Stomach (tissue), 9 donors: ENCODE data around the gene MMP14. TPM values are rescaled to one million over a fixed set of nuclear protein-coding genes. Genes with fewer than 3 reads are reported as not detected.

Experiments used
- DNase-seq, 2 donors: peaks; one replicate each; pipeline versions ENCODE4 v3.0.0 to v3.0.0-alpha.2; 2013 to 2019
- H3K27ac ChIP-seq, 5 donors: fragments of 200-600 bp in 4 of 5; sonication (generic) in 4 of 5; one replicate each; pipeline ENCODE4 v1.5.1; 2013 to 2019; ENCODE audit warnings: mild to moderate bottlenecking in 1 of 5, moderate library complexity in 1 of 5
- H3K27me3 ChIP-seq, 3 donors: fragments of 200-600 bp; sonication (generic); one replicate each; pipeline ENCODE4 v1.5.1; 2017 to 2019; ENCODE audit warnings: mixed run types in 1 of 3
- H3K36me3 ChIP-seq, 4 donors: fragments of 200-600 bp; sonication (generic); 1 replicate in 3 of 4; 2 replicates in 1 of 4; pipeline ENCODE4 v1.5.1; 2016 to 2019
- H3K4me1 ChIP-seq, 4 donors: fragments of 200-600 bp; sonication (generic); one replicate each; pipeline ENCODE4 v1.5.1; 2016 to 2019
- H3K4me3 ChIP-seq, 4 donors: fragments of 200-600 bp; sonication (generic) in 3 of 4; one replicate each; pipeline ENCODE4 v1.5.1; 2016 to 2019; ENCODE audit warnings: mild to moderate bottlenecking in 1 of 4
- H3K9me3 ChIP-seq, 4 donors: fragments of 200-600 bp; sonication (generic); one replicate each; pipeline ENCODE4 v1.5.1; 2016 to 2019
- EP300 ChIP-seq: sonication (generic); formaldehyde crosslinking; IDR thresholded peaks from one replicate; pipeline ENCODE4 v1.6.1; 2017; ENCODE audit warnings: antibody characterized with exemption
- POLR2A ChIP-seq, 4 donors: fragments of 450-650 bp; IDR thresholded peaks; one replicate each; pipeline ENCODE4 v1.6.1; 2016; ENCODE audit warnings: antibody characterized with exemption in 4 of 4, control low read depth in 2 of 4, mild to moderate bottlenecking in 1 of 4, moderate library complexity in 1 of 4
- POLR2AphosphoS5 ChIP-seq, 3 donors: sonication (generic); formaldehyde crosslinking; IDR thresholded peaks; one replicate each; pipeline ENCODE4 v1.6.1; 2016; ENCODE audit warnings: antibody characterized with exemption in 3 of 3
- WGBS, 5 donors: extraction: QIAGEN DNeasy Blood & Tissue Kit in 3 of 5; methylation state at CpG; one replicate each; pipeline versions ENCODE4 v1.1.5 to v1.1.7; 2013 to 2018; 5-methylcytosine and 5-hydroxymethylcytosine counted together
- intact Hi-C: fragments of 100-400 bp; cut with DNase I; formaldehyde crosslinking; loops from one replicate; pipeline ENCODE4 v1.15.1; 2023; ENCODE audit warnings: low total_unique reads
- polyA plus RNA-seq, 3 donors: library from polyadenylated mRNA; stranded (reverse); fragments of 200-250 nt; gene quantifications; one replicate each; pipeline ENCODE4 v1.2.3, GENCODE V29; 2013
- total RNA-seq, 5 donors: library from RNA; depleted of rRNA; stranded (reverse); fragments of >200 nt; gene quantifications; one replicate each; pipeline versions ENCODE4 v1.1.0 to v1.2.3, GENCODE V29; 2014 to 2016
- TF ChIP-seq, protein P1 (sequence below), 7 experiments: fragments of 450-650 bp in 4 of 7; fragments of 200-600 bp in 3 of 7; sonication (generic) in 3 of 7; IDR thresholded peaks; one replicate each; pipeline ENCODE4 v1.5.1; 2016 to 2019; ENCODE audit warnings: antibody characterized with exemption in 7 of 7, control low read depth in 2 of 7, mild to moderate bottlenecking in 1 of 7
- donor health status: healthy with polysubstance abuse.
- donor health status: Bipolar disorder and iron deficiency.
- donor health status: healthy.

MMP14 gene
- total and polyA plus RNA-seq, 8 donors, result 14.7 to 104 (median 38.1) TPM

- Histone ChIP-seq H3K4me1 (peaks cover 14 to 52% (median 35%) of the 10 kb centered on the region in 4 donors), H3K36me3 (peaks cover 51 to 72% (median 71%) of the 10 kb centered on the region in 4 donors), H3K9me3 (no peaks in the 10 kb centered on the region), H3K27me3 (no peaks in the 10 kb centered on the region), H3K4me3 (no peak overlapping the region), H3K27ac (no peak overlapping the region)
- TF ChIP-seq EP300 (no peak), POLR2AphosphoS5 (IDR thresholded peaks at IDR 0.05) (no peak), POLR2A (IDR thresholded peaks at IDR 0.05) (no peak)
- TF ChIP-seq, protein P1, sequence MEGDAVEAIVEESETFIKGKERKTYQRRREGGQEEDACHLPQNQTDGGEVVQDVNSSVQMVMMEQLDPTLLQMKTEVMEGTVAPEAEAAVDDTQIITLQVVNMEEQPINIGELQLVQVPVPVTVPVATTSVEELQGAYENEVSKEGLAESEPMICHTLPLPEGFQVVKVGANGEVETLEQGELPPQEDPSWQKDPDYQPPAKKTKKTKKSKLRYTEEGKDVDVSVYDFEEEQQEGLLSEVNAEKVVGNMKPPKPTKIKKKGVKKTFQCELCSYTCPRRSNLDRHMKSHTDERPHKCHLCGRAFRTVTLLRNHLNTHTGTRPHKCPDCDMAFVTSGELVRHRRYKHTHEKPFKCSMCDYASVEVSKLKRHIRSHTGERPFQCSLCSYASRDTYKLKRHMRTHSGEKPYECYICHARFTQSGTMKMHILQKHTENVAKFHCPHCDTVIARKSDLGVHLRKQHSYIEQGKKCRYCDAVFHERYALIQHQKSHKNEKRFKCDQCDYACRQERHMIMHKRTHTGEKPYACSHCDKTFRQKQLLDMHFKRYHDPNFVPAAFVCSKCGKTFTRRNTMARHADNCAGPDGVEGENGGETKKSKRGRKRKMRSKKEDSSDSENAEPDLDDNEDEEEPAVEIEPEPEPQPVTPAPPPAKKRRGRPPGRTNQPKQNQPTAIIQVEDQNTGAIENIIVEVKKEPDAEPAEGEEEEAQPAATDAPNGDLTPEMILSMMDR (IDR thresholded peaks at IDR 0.05), result no peak
- no peak for DNase-seq
- 88 to 96% (median 92%) methylated on average over 4 to 22 of the region's 22 CpGs for WGBS, 5 donors
- intact Hi-C loops, result no loop called here
Observed at GRCh38 chr14:22877000-22877501, 40.7 kb downstream of the MMP14 start.

- Histone ChIP-seq H3K27me3 (no peaks in the 10 kb centered on the region), H3K4me3 (no peak overlapping the region), H3K36me3 (peaks cover 51 to 67% (median 65%) of the 10 kb centered on the region in 4 donors), H3K27ac (no peak overlapping the region), H3K9me3 (no peaks in the 10 kb centered on the region), H3K4me1 (peaks cover 12 to 58% (median 39%) of the 10 kb centered on the region in 4 donors)
- intact Hi-C loops, result no loop called here
- 80 to 83% (median 81%) methylated on average over 8 of the region's 8 CpGs for WGBS, 5 donors
- TF ChIP-seq POLR2A (IDR thresholded peaks at IDR 0.05), result no peak
- TF ChIP-seq, protein P1 (IDR thresholded peaks at IDR 0.05), result no peak
- TF ChIP-seq EP300, result no peak
- no peak for TF ChIP-seq POLR2AphosphoS5 (IDR thresholded peaks at IDR 0.05)
- DNase-seq, result no peak
Observed at GRCh38 chr14:22878271-22879246, 42.2 kb downstream of the MMP14 start.

- no peak for TF ChIP-seq EP300
- peak in 1 of 3 donors; percentile 1 for TF ChIP-seq POLR2AphosphoS5 (IDR thresholded peaks at IDR 0.05)
- Histone ChIP-seq H3K27me3 (no peaks in the 10 kb centered on the region), H3K27ac (peak overlapping the region in 1 of 5 donors; percentile 29), H3K4me1 (peaks cover 15 to 39% (median 32%) of the 10 kb centered on the region in 4 donors), H3K4me3 (no peak overlapping the region), H3K36me3 (peaks cover 19 to 32% (median 30%) of the 10 kb centered on the region in 4 donors), H3K9me3 (no peaks in the 10 kb centered on the region)
- intact Hi-C loops, result no loop called here
- DNase-seq, result no peak
- WGBS, 5 donors, result 22 to 34% (median 27%) methylated on average over 7 of the region's 7 CpGs
Observed at GRCh38 chr14:22882064-22882463, 45.7 kb downstream of the MMP14 start.

GRCh38 chr14:22882529-22883172, 46.3 kb downstream of the MMP14 start:
- DNase-seq, result peak; percentile 50 to 90
- no peaks in the 10 kb centered on the region for H3K27me3 ChIP-seq
- peaks cover 19 to 41% (median 37%) of the 10 kb centered on the region in 4 donors for H3K4me1 ChIP-seq
- H3K4me3 ChIP-seq, result no peak overlapping the region
- H3K9me3 ChIP-seq, result no peaks in the 10 kb centered on the region
- H3K36me3 ChIP-seq, result peaks cover 13 to 26% (median 24%) of the 10 kb centered on the region in 4 donors
- 10 to 20% (median 15%) methylated on average over 6 of the region's 6 CpGs for WGBS, 5 donors
- intact Hi-C loops, result no loop called here
- TF ChIP-seq POLR2A (IDR thresholded peaks at IDR 0.05), result no peak
- peak overlapping the region in 2 of 5 donors; percentile 25 to 29 for H3K27ac ChIP-seq
